ENCODE results near the gene CPEB1. TPM values are rescaled to one million over a fixed set of nuclear protein-coding genes. Genes with fewer than 3 reads are reported as not detected.

CPEB1 gene
- total and polyA plus RNA-seq, 2 experiments from 2014 or later = 4.1 to 9.4 TPM

GRCh38 chr15:82688691-82689090 is 41.5 kb upstream of the CPEB1 start:
- Mint-ChIP-seq H3K4me3 (no peak overlapping the region), H3K36me3 (ENCODE audit: low read depth) (peaks cover 10% of the 10 kb centered on the region; the same call in 2 of the 3 replicates), H3K27me3 (ENCODE audit: insufficient read depth, low read depth, poor library complexity) (peaks cover 11% of the 10 kb centered on the region), H3K9me3 (no peaks in the 10 kb centered on the region; the same call in 2 of the 3 replicates), H3K4me1 (no peaks in the 10 kb centered on the region), H3K27ac (no peak overlapping the region)
- no peak overlapping the region for H2AFZ ChIP-seq
- H3K27ac ChIP-seq (ENCODE audit: low read depth) = no peak overlapping the region
- H3K4me2 ChIP-seq = no peak overlapping the region
- no peak for DNase-seq (ENCODE audit: low spot score)
- no peaks in the 10 kb centered on the region for H4K20me1 ChIP-seq (replicated peaks; ENCODE audit: insufficient read depth)
- no peak for ATAC-seq
- H3K79me2 ChIP-seq (replicated peaks; ENCODE audit: insufficient read depth) = no peaks in the 10 kb centered on the region
- no peaks in the 10 kb centered on the region for H3K9me2 ChIP-seq (ENCODE audit: insufficient read depth)
- H3K4me3 ChIP-seq = no peak overlapping the region
- TF ChIP-seq CREB1 (CRISPR knock-in tag; IDR thresholded peaks at IDR 0.05; ENCODE audit: low read depth) = no peak
- TF ChIP-seq JUNB (IDR thresholded peaks at IDR 0.05; ENCODE audit: unreplicated experiment) = no peak
- no peak for TF ChIP-seq ZNF331 (CRISPR knock-in tag; IDR thresholded peaks at IDR 0.05; ENCODE audit: low read depth)
- TF ChIP-seq POLR2AphosphoS5 (IDR thresholded peaks at IDR 0.05; ENCODE audit: low read depth) = no peak
- no peak for TF ChIP-seq EZH2 (IDR thresholded peaks at IDR 0.05; ENCODE audit: low read depth, unreplicated experiment)
- TF ChIP-seq, protein P1, sequence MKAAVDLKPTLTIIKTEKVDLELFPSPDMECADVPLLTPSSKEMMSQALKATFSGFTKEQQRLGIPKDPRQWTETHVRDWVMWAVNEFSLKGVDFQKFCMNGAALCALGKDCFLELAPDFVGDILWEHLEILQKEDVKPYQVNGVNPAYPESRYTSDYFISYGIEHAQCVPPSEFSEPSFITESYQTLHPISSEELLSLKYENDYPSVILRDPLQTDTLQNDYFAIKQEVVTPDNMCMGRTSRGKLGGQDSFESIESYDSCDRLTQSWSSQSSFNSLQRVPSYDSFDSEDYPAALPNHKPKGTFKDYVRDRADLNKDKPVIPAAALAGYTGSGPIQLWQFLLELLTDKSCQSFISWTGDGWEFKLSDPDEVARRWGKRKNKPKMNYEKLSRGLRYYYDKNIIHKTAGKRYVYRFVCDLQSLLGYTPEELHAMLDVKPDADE (IDR thresholded peaks at IDR 0.05) = no peak
- TF ChIP-seq ZNF462 (CRISPR knock-in tag; IDR thresholded peaks at IDR 0.05) = no peak
- TF ChIP-seq EZH2phosphoT487 (IDR thresholded peaks at IDR 0.05; ENCODE audit: unreplicated experiment) = no peak
- no peak for TF ChIP-seq ZNF114 (CRISPR knock-in tag; IDR thresholded peaks at IDR 0.05)
- TF ChIP-seq NANOG (IDR thresholded peaks at IDR 0.05; ENCODE audit: borderline replicate concordance) = no peak
- TF ChIP-seq, protein P2, sequence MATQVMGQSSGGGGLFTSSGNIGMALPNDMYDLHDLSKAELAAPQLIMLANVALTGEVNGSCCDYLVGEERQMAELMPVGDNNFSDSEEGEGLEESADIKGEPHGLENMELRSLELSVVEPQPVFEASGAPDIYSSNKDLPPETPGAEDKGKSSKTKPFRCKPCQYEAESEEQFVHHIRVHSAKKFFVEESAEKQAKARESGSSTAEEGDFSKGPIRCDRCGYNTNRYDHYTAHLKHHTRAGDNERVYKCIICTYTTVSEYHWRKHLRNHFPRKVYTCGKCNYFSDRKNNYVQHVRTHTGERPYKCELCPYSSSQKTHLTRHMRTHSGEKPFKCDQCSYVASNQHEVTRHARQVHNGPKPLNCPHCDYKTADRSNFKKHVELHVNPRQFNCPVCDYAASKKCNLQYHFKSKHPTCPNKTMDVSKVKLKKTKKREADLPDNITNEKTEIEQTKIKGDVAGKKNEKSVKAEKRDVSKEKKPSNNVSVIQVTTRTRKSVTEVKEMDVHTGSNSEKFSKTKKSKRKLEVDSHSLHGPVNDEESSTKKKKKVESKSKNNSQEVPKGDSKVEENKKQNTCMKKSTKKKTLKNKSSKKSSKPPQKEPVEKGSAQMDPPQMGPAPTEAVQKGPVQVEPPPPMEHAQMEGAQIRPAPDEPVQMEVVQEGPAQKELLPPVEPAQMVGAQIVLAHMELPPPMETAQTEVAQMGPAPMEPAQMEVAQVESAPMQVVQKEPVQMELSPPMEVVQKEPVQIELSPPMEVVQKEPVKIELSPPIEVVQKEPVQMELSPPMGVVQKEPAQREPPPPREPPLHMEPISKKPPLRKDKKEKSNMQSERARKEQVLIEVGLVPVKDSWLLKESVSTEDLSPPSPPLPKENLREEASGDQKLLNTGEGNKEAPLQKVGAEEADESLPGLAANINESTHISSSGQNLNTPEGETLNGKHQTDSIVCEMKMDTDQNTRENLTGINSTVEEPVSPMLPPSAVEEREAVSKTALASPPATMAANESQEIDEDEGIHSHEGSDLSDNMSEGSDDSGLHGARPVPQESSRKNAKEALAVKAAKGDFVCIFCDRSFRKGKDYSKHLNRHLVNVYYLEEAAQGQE (IDR thresholded peaks at IDR 0.05; ENCODE audit: unreplicated experiment) = no peak
- TF ChIP-seq STAT1 (IDR thresholded peaks at IDR 0.05; ENCODE audit: unreplicated experiment) = no peak
- TF ChIP-seq, protein P3, sequence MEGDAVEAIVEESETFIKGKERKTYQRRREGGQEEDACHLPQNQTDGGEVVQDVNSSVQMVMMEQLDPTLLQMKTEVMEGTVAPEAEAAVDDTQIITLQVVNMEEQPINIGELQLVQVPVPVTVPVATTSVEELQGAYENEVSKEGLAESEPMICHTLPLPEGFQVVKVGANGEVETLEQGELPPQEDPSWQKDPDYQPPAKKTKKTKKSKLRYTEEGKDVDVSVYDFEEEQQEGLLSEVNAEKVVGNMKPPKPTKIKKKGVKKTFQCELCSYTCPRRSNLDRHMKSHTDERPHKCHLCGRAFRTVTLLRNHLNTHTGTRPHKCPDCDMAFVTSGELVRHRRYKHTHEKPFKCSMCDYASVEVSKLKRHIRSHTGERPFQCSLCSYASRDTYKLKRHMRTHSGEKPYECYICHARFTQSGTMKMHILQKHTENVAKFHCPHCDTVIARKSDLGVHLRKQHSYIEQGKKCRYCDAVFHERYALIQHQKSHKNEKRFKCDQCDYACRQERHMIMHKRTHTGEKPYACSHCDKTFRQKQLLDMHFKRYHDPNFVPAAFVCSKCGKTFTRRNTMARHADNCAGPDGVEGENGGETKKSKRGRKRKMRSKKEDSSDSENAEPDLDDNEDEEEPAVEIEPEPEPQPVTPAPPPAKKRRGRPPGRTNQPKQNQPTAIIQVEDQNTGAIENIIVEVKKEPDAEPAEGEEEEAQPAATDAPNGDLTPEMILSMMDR (conservative IDR thresholded peaks at IDR 0.05; ENCODE audit: low read depth in 2 of 2) = no peak
- no peaks in the 10 kb centered on the region for H3K27me3 ChIP-seq (ENCODE audit: insufficient read depth)
- H3K36me3 ChIP-seq (ENCODE audit: insufficient read depth) = no peaks in the 10 kb centered on the region
- H3K4me1 ChIP-seq (ENCODE audit: insufficient read depth) = no peaks in the 10 kb centered on the region
- H3F3A ChIP-seq (replicated peaks; ENCODE audit: low read depth) = no peaks in the 10 kb centered on the region
